NCI-H748 treated with DMSO at 0.1 percent for 48 hours (cell line): Measurements from ENCODE around the gene SMIM27.
"Not testable (repeated sequence)": the region's sequence is repeated elsewhere in the genome, so short reads cannot be mapped to it uniquely, and the experiment has no call there.

Experiments used
- DNase-seq: peaks from one replicate; lab custom pipeline; 2025; lab: John Stamatoyannopoulos, UW

Gene SMIM27

GRCh38 chr9:32599021-32599420 is 46.9 kb downstream of the SMIM27 start:
- not testable (repeated sequence) for DNase-seq
